Stomach (tissue), 9 donors: ENCODE data around the gene MAG. TPM values are rescaled to one million over a fixed set of nuclear protein-coding genes. Genes with fewer than 3 reads are reported as not detected.

Experiments used
- DNase-seq, 2 donors: peaks; one replicate each; pipeline versions ENCODE4 v3.0.0 to v3.0.0-alpha.2; 2013 to 2019
- H3K27ac ChIP-seq, 5 donors: fragments of 200-600 bp in 4 of 5; sonication (generic) in 4 of 5; one replicate each; pipeline ENCODE4 v1.5.1; 2013 to 2019; ENCODE audit warnings: mild to moderate bottlenecking in 1 of 5, moderate library complexity in 1 of 5
- H3K27me3 ChIP-seq, 3 donors: fragments of 200-600 bp; sonication (generic); one replicate each; pipeline ENCODE4 v1.5.1; 2017 to 2019; ENCODE audit warnings: mixed run types in 1 of 3
- H3K36me3 ChIP-seq, 4 donors: fragments of 200-600 bp; sonication (generic); 1 replicate in 3 of 4; 2 replicates in 1 of 4; pipeline ENCODE4 v1.5.1; 2016 to 2019
- H3K4me1 ChIP-seq, 4 donors: fragments of 200-600 bp; sonication (generic); one replicate each; pipeline ENCODE4 v1.5.1; 2016 to 2019
- H3K4me3 ChIP-seq, 4 donors: fragments of 200-600 bp; sonication (generic) in 3 of 4; one replicate each; pipeline ENCODE4 v1.5.1; 2016 to 2019; ENCODE audit warnings: mild to moderate bottlenecking in 1 of 4
- H3K9me3 ChIP-seq, 4 donors: fragments of 200-600 bp; sonication (generic); one replicate each; pipeline ENCODE4 v1.5.1; 2016 to 2019
- CTCF ChIP-seq, 7 experiments: fragments of 450-650 bp in 4 of 7; fragments of 200-600 bp in 3 of 7; sonication (generic) in 3 of 7; IDR thresholded peaks; one replicate each; pipeline ENCODE4 v1.5.1; 2016 to 2019; ENCODE audit warnings: antibody characterized with exemption in 7 of 7, control low read depth in 2 of 7, mild to moderate bottlenecking in 1 of 7
- EP300 ChIP-seq: sonication (generic); formaldehyde crosslinking; IDR thresholded peaks from one replicate; pipeline ENCODE4 v1.6.1; 2017; ENCODE audit warnings: antibody characterized with exemption
- POLR2A ChIP-seq, 4 donors: fragments of 450-650 bp; IDR thresholded peaks; one replicate each; pipeline ENCODE4 v1.6.1; 2016; ENCODE audit warnings: antibody characterized with exemption in 4 of 4, control low read depth in 2 of 4, mild to moderate bottlenecking in 1 of 4, moderate library complexity in 1 of 4
- POLR2AphosphoS5 ChIP-seq, 3 donors: sonication (generic); formaldehyde crosslinking; IDR thresholded peaks; one replicate each; pipeline ENCODE4 v1.6.1; 2016; ENCODE audit warnings: antibody characterized with exemption in 3 of 3
- WGBS, 5 donors: extraction: QIAGEN DNeasy Blood & Tissue Kit in 3 of 5; methylation state at CpG; one replicate each; pipeline versions ENCODE4 v1.1.5 to v1.1.7; 2013 to 2018; 5-methylcytosine and 5-hydroxymethylcytosine counted together
- intact Hi-C: fragments of 100-400 bp; cut with DNase I; formaldehyde crosslinking; loops from one replicate; pipeline ENCODE4 v1.15.1; 2023; ENCODE audit warnings: low total_unique reads
- polyA plus RNA-seq, 3 donors: library from polyadenylated mRNA; stranded (reverse); fragments of 200-250 nt; gene quantifications; one replicate each; pipeline ENCODE4 v1.2.3, GENCODE V29; 2013
- total RNA-seq, 5 donors: library from RNA; depleted of rRNA; stranded (reverse); fragments of >200 nt; gene quantifications; one replicate each; pipeline versions ENCODE4 v1.1.0 to v1.2.3, GENCODE V29; 2014 to 2016
- donor health status: healthy with polysubstance abuse.
- donor health status: Bipolar disorder and iron deficiency.
- donor health status: healthy.

MAG gene
- total and polyA plus RNA-seq, 8 donors = 0.05 to 5.5 (median 0.73) TPM; not detected in 5

- no peaks in the 10 kb centered on the region for H3K9me3 ChIP-seq
- peaks cover 28 to 62% (median 45%) of the 10 kb centered on the region in 4 donors for H3K36me3 ChIP-seq
- H3K27ac ChIP-seq = peak within 1 kb of the TSS; percentile 93 to 96 (median 95)
- intact Hi-C loops = loop anchor here (10.0 kb wide), 1 partner anchor 124 kb away; the partner anchor contains the start of gene FXYD7
- peaks cover 17 to 70% (median 52%) of the 10 kb centered on the region in 4 donors for H3K4me1 ChIP-seq
- H3K4me3 ChIP-seq = peak within 1 kb of the TSS; percentile 66 to 84 (median 75)
- WGBS, 5 donors = 0 to 1% (median 0%) methylated on average over 26 to 100 of the region's 126 CpGs
- TF ChIP-seq POLR2A (IDR thresholded peaks at IDR 0.05) = no peak
- no peak for TF ChIP-seq EP300
- no peak for TF ChIP-seq CTCF (IDR thresholded peaks at IDR 0.05)
- TF ChIP-seq POLR2AphosphoS5 (IDR thresholded peaks at IDR 0.05) = no peak
- no peaks in the 10 kb centered on the region for H3K27me3 ChIP-seq
- DNase-seq = peak; percentile 78 to 92
Measured at GRCh38 chr19:35268536-35269437, 23.2 kb upstream of the MAG start, which contains the start of gene USF2. Gene USF2 (plus strand): TSS chr19:35268962. CDS start chr19:35269102, 140 bp downstream.

GRCh38 chr19:35269438-35270117 is 22.4 kb upstream of the MAG start:
- no peak for TF ChIP-seq EP300
- peak in 5 of 7 experiments; percentile 23 to 90 (median 68) for TF ChIP-seq CTCF (IDR thresholded peaks at IDR 0.05)
- no peak for TF ChIP-seq POLR2A (IDR thresholded peaks at IDR 0.05)
- TF ChIP-seq POLR2AphosphoS5 (IDR thresholded peaks at IDR 0.05) = peak in 2 of 3 donors; percentile 49 to 64
- 2 to 27% (median 3%) methylated on average over 3 to 66 of the region's 66 CpGs for WGBS, 5 donors
- H3K4me1 ChIP-seq = peaks cover 17 to 67% (median 52%) of the 10 kb centered on the region in 4 donors
- H3K9me3 ChIP-seq = no peaks in the 10 kb centered on the region
- peak overlapping the region; percentile 90 to 96 (median 93) for H3K27ac ChIP-seq
- intact Hi-C loops = loop anchor here (10.0 kb wide), 1 partner anchor 125 kb away; the partner anchor contains the start of gene FXYD7
- peak; percentile 90 to 96 for DNase-seq
- H3K4me3 ChIP-seq = peak overlapping the region; percentile 66 to 84 (median 75)
- no peaks in the 10 kb centered on the region for H3K27me3 ChIP-seq
- peaks cover 34 to 62% (median 49%) of the 10 kb centered on the region in 4 donors for H3K36me3 ChIP-seq

GRCh38 chr19:35270381-35270811 is 21.6 kb upstream of the MAG start:
- Histone ChIP-seq H3K4me1 (peaks cover 17 to 58% (median 44%) of the 10 kb centered on the region in 4 donors), H3K9me3 (no peaks in the 10 kb centered on the region), H3K27me3 (no peaks in the 10 kb centered on the region), H3K4me3 (peak overlapping the region in 1 of 4 donors; percentile 66), H3K27ac (no peak overlapping the region), H3K36me3 (peaks cover 34 to 62% (median 57%) of the 10 kb centered on the region in 4 donors)
- WGBS, 5 donors = 82 to 92% (median 89%) methylated on average over 16 of the region's 16 CpGs
- TF ChIP-seq POLR2A (IDR thresholded peaks at IDR 0.05) (no peak), EP300 (no peak), CTCF (IDR thresholded peaks at IDR 0.05) (no peak), POLR2AphosphoS5 (IDR thresholded peaks at IDR 0.05) (no peak)
- intact Hi-C loops = no loop called here
- no peak for DNase-seq

GRCh38 chr19:35271546-35271945 is 20.4 kb upstream of the MAG start:
- Histone ChIP-seq H3K27ac (no peak overlapping the region), H3K4me1 (peaks cover 14 to 47% (median 33%) of the 10 kb centered on the region in 4 donors), H3K27me3 (no peaks in the 10 kb centered on the region), H3K36me3 (peaks cover 39 to 67% (median 66%) of the 10 kb centered on the region in 4 donors), H3K4me3 (no peak overlapping the region), H3K9me3 (no peaks in the 10 kb centered on the region)
- intact Hi-C loops = no loop called here
- no peak for TF ChIP-seq CTCF (IDR thresholded peaks at IDR 0.05)
- no peak for TF ChIP-seq POLR2AphosphoS5 (IDR thresholded peaks at IDR 0.05)
- no peak for TF ChIP-seq EP300
- no peak for TF ChIP-seq POLR2A (IDR thresholded peaks at IDR 0.05)
- no peak for DNase-seq
- WGBS, 5 donors = 63 to 81% (median 73%) methylated on average over 7 of the region's 7 CpGs
